Gastrocnemius medialis (tissue), 4 donors: ENCODE measurements around the gene SLC1A1.

ENCODE experiments used
- POLR2A ChIP-seq, 2 donors: fragments of 450-650 bp; IDR thresholded peaks; one replicate each; pipeline ENCODE4 v1.6.1; 2017; ENCODE audit warnings: antibody characterized with exemption in 2 of 2, mild to moderate bottlenecking in 2 of 2, moderate library complexity in 2 of 2
- TF ChIP-seq, protein P1 (sequence below), 5 experiments: fragments of 450-650 bp in 3 of 5; fragments of 200-600 bp in 2 of 5; sonication (generic) in 2 of 5; IDR thresholded peaks in 4 of 5; conservative IDR thresholded peaks in 1 of 5; 1 replicate in 4 of 5; 2 replicates in 1 of 5; pipeline ENCODE4 v1.5.1; 2016 to 2019; ENCODE audit warnings: antibody characterized with exemption in 5 of 5, mild to moderate bottlenecking in 3 of 5, moderate library complexity in 3 of 5

DNA sequence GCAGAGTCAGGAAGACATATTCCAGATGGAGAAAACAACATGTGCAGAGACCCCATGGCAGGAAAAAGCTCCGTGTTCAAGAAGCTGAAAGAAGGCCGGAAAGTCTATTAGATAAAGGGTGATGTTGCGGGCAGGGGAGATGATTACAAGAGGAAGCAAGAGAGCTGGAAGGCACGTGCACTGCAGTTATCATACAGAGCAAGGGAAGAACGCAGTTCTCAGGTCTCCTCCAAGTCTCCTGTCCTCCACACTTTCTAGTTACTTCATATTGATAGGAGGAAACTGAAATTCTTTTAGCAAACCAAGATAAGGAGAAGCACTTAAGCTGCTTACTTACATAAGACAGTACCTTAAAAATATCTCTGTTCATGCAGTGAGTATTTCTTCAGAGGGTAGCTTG, 113.6 kb downstream of the SLC1A1 start:
- TF ChIP-seq, protein P1, sequence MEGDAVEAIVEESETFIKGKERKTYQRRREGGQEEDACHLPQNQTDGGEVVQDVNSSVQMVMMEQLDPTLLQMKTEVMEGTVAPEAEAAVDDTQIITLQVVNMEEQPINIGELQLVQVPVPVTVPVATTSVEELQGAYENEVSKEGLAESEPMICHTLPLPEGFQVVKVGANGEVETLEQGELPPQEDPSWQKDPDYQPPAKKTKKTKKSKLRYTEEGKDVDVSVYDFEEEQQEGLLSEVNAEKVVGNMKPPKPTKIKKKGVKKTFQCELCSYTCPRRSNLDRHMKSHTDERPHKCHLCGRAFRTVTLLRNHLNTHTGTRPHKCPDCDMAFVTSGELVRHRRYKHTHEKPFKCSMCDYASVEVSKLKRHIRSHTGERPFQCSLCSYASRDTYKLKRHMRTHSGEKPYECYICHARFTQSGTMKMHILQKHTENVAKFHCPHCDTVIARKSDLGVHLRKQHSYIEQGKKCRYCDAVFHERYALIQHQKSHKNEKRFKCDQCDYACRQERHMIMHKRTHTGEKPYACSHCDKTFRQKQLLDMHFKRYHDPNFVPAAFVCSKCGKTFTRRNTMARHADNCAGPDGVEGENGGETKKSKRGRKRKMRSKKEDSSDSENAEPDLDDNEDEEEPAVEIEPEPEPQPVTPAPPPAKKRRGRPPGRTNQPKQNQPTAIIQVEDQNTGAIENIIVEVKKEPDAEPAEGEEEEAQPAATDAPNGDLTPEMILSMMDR (IDR thresholded peaks at IDR 0.05 in 4 of 5, conservative IDR thresholded peaks at IDR 0.05 in 1 of 5) = no peak
- TF ChIP-seq POLR2A (IDR thresholded peaks at IDR 0.05) = no peak
